T follicular helper cell (primary cell): ENCODE results near the gene ACADSB.

Source experiments
- DNase-seq: peaks from one replicate; pipeline ENCODE4 v3.0.0-alpha.2; 2020; ENCODE audit warnings: low read depth

Gene ACADSB

GRCh38 chr10:123004298-123004697, 4.5 kb upstream of the ACADSB start:
- no peak for DNase-seq

DNA sequence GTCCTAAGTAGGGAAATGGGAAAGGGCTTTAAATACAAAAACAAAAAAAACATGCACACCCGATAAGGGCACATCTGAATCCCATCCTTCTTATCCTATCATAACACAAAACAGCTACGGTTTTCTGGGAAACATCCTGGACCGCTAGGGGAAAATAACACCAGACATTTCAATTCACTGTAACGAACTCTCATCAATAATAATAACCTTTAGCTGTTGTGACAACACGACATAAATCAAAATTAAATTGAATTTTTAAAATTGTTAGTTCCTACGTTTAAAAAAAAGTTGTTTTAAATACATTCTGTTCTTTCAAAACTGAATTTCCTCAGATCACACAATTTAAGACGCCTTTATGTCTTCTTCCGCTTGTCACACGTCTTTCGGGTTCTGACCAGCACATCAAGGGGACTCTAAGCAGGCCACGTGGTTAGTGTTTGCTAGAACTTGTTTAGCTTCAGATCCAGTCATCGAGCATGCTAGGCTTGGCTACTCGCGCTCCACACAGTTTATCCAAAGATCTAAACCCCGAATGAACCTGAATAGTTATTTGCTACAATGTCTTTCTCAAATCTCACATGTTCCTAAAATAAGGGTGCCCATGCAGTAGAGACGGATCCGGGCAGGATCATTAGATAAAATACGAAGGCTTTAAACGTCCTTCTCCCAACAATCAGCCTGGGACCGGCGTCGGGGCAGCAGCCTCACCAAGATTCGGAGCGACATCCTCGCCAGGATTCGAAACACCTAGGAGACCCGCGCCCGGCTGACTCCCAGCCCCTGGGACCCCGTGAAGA, 1.1 kb upstream of the ACADSB start:
- peak; percentile 36 for DNase-seq

- no peak for DNase-seq
Observed at GRCh38 chr10:123009105-123009820, 457 bp downstream of the ACADSB start.

DNA sequence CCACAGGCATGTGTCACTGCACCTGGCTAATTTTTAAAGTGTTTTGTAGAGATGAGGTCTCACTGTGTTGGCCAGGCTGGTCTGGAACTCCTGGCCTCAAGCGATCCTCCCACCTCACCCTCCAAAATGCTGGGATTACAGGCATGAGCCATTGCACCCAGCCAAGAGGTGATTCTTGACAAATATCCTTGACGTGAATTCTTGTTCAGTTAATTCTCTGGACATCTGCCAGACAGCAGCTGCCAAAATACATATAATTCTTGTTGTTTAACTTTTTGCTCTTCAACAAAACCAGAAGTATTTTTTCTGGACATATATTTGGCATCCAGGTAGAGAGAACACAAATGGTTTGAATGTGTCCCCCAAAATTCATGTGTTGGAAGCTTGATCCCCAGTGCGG, 3.2 kb downstream of the ACADSB start:
- DNase-seq, result no peak

DNA sequence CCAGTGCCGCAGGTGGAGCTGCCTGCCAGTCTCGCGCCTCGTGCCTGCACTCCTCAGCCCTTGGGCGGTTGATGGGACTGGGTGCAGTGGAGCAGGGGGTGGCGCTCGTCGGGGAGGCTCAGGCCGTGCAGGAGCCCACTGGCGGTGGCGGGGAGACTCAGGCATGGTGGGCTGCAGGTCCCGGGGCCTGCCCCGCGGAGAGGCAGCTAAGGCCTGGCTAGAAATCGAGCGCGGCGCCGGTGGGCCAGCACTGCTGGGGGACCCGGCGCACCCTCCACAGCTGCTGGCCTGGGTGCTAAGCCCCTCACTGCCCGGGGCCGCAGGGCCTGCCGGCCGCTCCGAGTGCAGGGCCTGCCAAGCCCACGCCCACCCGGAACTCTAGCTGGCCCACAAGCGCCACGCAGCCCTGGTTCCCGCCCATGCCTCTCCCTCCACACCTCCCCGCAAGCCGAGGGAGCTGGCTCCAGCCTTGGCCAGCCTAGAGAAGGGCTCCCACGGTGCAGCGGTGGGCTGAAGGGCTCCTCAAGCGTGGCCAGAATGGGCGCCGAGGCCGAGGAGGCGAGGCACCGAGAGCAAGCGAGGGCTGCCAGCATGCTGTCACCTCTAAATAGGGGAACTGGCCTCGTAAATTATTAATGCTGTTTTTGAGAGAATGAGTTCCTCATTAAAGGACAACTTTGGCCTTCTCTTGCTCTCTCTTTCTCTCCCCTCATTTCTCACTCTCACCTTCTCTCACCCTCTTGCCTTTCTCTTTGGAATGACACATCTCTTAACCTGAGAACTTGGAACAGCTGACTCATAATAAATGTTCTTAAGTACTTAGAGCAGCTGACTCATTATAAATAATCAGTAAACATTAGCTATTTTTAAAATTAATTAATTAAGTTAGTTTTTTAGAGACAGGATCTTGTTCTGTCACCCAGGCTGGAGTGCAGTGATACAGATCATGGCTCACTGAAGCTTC, 4.9 kb downstream of the ACADSB start:
- DNase-seq, result no peak

GRCh38 chr10:123014772-123015171, 6.0 kb downstream of the ACADSB start:
- no peak for DNase-seq

GRCh38 chr10:123016228-123016627, 7.4 kb downstream of the ACADSB start:
- no peak for DNase-seq

- no peak for DNase-seq
Observed at GRCh38 chr10:123017421-123018165, 8.8 kb downstream of the ACADSB start.

- no peak for DNase-seq
Observed at GRCh38 chr10:123018531-123018930, 9.7 kb downstream of the ACADSB start.

DNA sequence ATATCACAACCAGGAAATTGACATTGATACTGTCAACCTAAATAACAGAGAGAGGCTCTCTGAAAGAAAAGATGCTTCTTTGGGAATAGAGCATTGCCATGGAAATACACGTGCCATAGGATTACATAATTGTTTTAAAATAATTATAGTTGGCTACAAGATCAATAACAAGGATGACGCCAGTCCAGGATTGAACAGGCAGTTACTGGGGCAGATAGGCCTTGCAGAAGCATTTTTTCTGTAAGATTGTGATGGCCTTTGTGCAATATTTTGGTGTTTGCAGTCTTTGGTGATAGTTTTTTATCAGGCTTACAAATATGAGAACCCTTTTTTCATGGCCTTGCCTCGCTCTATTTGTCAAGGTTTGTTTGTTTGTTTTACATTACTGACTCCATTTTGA, 10.5 kb downstream of the ACADSB start:
- no peak for DNase-seq

GRCh38 chr10:123019941-123020703, 11.3 kb downstream of the ACADSB start:
- DNase-seq, result no peak

DNA sequence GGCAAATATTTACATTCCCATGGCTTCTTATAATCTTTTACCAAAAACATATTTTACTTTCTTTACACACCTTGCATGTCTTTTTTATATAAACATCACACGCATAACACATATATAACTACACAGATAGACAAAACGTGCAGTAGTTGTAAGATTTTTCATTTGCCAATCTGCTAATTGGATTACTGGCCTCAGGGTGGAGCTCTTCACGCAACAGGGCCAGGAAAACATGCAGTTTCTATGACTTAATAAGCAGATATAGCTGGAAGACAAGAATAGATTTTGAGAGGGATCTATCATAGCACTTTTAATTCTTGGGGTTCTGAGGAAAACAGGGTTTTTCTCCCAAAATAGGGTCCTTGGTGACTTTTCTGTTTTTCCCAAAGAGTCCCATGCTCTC, 12.7 kb downstream of the ACADSB start:
- no peak for DNase-seq

DNA sequence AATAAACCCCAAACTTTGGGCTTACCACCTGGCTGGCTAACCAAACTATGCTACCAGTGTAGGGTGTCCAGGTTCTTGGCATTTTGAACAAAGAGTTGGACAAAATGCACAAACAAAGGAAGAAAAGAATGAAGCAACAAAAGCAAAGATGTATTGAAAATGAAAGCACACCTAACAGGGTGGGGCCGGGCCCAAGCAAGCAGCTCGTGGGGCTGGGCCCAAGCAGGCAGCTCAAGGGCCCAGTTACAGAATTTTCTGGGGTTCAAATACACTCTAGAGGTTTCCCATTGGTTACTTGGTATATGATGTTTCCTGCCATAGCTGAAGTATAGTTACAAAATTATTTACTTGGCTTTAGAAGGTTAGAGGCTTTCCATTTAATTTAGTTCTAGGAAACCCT, 15.7 kb downstream of the ACADSB start:
- no peak for DNase-seq

DNA sequence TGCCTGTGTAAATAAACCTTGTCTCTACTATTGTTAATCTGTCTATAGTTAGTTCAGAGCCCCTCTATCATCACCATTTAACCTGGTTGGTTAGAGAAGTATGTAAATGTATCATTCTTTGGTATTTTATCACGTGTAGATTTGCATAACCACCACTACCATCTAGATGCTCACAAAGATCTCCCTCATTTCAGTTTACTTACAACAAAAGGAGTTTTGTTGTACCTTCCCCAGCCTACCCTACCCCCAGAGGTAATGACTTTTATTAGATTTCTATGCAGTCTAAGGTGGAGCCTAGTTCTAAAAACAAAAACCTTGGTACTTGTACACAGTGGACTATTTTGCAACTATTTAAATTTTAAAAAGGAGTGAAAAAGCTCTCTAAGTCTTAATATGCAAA, 17.5 kb downstream of the ACADSB start:
- DNase-seq, result no peak

DNA sequence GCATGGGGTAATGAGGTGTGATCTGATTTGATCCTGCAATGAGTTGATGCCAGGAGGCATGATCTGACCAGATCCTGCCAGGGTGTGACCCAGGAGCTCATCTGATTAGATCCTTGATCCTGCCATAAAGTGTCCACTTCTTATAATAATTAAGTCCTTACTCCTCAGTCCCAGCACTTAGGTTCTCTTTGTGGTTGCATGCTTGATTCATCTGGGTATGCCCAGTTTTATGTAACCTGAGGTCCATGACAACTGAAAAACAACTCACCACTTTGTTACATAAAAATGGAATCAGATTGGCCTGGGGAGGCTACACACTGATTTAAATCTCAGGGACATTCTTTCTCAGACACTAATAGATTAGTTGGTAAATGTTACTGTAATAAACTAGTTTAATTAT, 19.1 kb downstream of the ACADSB start:
- no peak for DNase-seq

- DNase-seq, result no peak
Observed at GRCh38 chr10:123031124-123031523, 22.3 kb downstream of the ACADSB start.

GRCh38 chr10:123034332-123034731, 25.5 kb downstream of the ACADSB start:
- DNase-seq, result no peak

- no peak for DNase-seq
Observed at GRCh38 chr10:123035467-123036086, 26.8 kb downstream of the ACADSB start.

DNA sequence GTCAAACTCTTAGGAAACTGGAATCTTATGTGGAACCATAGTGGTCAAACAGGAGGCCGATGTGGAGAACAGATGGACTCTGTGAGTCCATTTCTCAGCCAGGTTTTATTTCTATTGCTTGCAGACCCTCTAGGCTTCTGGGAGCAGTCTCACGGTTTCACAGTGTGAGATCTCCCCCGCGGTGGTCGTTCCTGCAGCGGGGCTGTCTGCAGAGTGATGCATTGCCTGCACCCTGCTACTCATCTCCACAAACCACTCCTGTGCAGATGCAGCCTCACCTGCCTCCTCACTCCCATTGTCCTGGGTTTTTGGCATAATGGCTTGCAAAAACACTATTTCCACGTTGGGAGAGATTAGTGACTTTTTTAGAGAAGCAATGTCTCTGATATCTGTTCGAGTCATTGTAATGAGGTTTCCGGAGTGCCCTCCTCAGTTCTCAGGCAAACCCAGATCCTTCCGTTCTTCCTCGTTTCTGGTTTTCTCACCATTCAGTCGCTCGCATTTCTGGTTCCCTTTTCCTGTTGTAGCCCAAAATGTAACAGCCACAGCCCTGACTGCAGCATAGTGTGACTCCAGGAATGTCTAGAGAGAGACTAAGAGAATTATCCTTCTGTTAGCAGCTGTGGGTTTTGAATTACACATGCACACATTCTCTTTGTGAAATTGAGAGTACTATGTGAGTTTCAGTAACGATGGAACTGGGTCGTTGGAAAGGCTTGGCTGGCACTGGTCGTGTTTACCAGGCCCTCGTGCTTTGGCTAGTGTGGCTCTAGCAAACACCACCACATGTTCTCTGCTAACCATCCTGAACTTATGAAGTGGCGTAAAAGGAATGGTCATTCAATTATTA, 30.2 kb downstream of the ACADSB start:
- no peak for DNase-seq

- DNase-seq, result no peak
Observed at GRCh38 chr10:123039632-123039930, 30.8 kb downstream of the ACADSB start.
